KOPT-K1 (cell line): Measurements from ENCODE around the gene ITGB1BP1.
"Not testable (repeated sequence)": the region's sequence is repeated elsewhere in the genome, so short reads cannot be mapped to it uniquely, and the experiment has no call there.

ENCODE experiments used
- H3K27ac ChIP-seq: fragments of 200-600 bp; sonication (generic); 2 replicates; pipeline ENCODE4 v1.5.1; 2016; ENCODE audit warnings: antibody characterized with exemption, mild to moderate bottlenecking, low read depth, low read length; ENCODE audit not compliant: poor library complexity, severe bottlenecking
- H3K36me3 ChIP-seq: fragments of 200-600 bp; sonication (generic); 2 replicates; pipeline ENCODE4 v1.5.1; 2017; ENCODE audit warnings: antibody characterized with exemption, mild to moderate bottlenecking, low read length, moderate library complexity; ENCODE audit not compliant: insufficient read depth
- H3K9me3 ChIP-seq: fragments of 200-600 bp; sonication (generic); 2 replicates; pipeline ENCODE4 v1.5.1; 2017; ENCODE audit warnings: antibody characterized with exemption, low read length, mild to moderate bottlenecking; ENCODE audit not compliant: insufficient read depth, poor library complexity, severe bottlenecking

ITGB1BP1 gene

DNA sequence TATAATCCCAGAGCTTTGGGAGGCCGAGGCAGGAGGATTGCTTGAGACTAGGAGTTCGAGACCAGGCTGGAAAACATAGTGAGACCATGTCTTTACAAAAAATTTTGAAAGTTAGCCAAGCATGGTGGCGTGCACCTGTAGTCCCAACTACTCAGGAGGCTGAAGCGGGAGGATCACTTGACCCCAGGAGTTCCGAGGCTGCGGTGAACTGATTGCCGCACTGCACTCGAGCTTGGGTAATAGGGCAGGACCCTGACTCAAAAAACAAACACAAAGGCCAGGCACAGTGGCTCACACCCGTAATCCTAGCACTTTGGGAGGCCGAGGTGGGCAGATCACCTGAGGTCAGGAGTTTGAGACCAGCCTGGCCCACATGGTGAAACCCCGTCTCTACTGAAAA is 25.1 kb downstream of the ITGB1BP1 start:
- not testable (repeated sequence) for H3K36me3 ChIP-seq, H3K27ac ChIP-seq

DNA sequence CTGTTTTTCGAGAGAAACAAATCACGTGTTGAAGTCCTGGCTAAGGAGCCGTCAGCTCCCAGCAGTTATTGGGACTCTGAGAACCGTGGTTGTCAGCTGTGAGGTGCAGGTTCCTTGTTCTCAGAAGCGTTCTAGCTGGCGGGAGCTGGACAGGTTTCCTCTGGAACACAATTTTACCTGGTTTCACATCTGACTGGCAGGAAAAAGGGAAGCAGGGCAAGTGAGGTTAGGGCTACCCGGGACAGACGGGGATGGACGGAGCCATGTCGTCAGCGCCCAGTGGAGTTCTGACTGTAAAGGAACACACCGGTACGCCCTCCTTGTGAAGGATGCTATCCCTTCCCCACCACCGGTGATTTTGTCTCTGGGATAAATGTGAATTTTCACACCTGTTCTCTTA is 26.1 kb downstream of the ITGB1BP1 start:
- Histone ChIP-seq H3K9me3 (no peaks in the 10 kb centered on the region), H3K27ac (no peak overlapping the region), H3K36me3 (no peaks in the 10 kb centered on the region)

More for the DNA sequence above, 25.1 kb downstream of the ITGB1BP1 start:
- not testable (repeated sequence) for H3K9me3 ChIP-seq

DNA sequence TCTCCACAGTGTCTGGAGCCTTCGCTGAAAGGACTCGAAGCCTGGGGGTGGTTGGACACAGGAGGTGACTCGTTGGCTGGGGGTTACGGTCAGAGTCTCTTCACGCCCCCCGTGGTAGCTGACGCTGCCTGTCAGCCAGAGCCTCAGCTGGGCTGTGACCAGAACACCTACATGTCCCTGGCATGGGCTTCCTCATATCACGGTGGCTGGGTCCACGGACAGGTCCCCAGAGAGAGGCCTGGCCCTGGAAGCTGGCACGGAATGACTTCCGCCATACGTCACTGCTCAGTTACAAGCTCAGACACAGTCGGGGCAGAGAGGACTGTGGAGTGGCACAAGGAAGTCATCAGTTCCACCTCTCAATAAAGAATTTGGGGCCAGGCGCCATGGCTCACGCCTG is 28.5 kb downstream of the ITGB1BP1 start:
- Histone ChIP-seq H3K9me3 (no peaks in the 10 kb centered on the region), H3K36me3 (no peaks in the 10 kb centered on the region), H3K27ac (no peak overlapping the region)

DNA sequence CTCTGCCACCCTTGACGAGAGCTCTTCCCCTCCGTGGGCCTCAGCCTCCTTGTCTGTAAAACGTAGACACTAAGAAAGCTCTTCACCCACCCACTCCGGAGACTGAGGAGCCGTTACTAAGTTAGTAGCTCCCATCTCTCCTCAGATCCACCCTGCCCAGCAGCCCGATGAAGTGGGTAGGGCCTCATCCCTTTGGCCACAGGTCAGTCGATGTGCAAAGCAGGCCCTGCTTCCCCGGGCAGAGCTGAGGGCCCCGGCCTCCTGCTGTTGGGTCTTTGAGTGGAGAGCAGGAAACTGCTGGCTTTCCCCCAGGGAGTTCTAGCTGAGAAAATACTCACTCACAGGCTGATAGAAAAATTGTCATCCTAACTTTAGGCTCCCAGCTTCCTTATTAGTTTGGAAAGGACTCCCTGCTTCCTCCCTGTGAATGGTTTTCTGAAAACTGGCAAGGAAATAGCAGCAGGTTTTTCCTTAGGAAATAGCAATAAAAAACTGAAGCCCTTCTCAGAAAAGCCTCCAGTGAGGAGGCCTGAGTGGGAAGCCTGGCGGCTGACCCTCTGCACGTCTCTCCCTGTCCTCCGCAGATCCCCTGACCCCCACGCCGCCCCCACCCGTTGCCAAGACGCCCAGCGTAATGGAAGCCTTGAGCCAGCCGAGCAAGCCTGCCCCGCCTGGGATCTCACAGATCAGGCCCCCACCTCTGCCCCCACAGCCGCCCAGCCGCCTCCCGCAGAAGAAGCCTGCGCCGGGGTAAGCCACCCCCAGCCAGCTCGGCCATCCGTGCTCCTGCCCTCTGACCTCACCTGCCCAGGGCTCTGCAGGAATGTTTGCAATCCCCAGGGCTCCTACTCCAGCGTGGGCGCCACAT is 30.2 kb downstream of the ITGB1BP1 start:
- H3K9me3 ChIP-seq = no peaks in the 10 kb centered on the region
- H3K27ac ChIP-seq = no peak overlapping the region
- no peaks in the 10 kb centered on the region for H3K36me3 ChIP-seq

DNA sequence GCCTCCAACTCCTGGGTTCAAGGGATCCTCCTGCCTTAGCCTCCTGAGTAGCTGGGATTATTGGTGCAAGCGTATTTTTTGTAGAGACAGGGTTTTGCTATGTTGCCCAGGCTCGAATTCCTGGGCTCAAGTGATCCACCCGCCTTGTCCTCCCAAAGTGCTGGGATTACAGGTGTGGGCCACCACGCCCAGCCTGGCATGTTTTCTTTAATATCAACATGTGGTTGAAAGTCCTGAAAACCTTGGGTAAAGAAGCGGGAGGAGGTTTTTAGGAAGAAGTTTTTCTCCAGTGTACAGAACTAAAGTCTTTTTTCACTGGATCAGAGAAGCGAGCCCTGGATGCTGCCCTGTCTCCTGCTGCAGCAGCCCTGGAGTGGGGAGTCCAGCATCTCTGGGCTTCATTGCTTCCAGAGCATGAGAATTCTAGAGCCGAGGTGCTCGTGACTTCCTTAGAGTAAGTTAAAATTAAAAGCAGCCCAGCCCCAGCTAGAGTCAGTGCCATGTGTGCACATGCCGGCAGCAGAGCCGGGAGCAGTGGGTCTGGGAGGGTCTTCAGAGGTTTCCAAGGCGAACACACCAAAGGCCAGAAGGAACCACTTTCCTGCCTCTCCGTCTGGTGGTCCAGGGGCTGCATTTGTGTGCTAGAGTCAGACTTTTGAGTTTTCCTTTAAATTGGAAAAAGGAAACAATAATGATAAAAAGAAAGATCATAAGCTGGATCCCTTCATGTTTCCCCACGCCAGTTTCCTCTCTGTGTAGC is 31.2 kb downstream of the ITGB1BP1 start:
- H3K27ac ChIP-seq = no peak overlapping the region
- H3K9me3 ChIP-seq = no peaks in the 10 kb centered on the region
- no peaks in the 10 kb centered on the region for H3K36me3 ChIP-seq

DNA sequence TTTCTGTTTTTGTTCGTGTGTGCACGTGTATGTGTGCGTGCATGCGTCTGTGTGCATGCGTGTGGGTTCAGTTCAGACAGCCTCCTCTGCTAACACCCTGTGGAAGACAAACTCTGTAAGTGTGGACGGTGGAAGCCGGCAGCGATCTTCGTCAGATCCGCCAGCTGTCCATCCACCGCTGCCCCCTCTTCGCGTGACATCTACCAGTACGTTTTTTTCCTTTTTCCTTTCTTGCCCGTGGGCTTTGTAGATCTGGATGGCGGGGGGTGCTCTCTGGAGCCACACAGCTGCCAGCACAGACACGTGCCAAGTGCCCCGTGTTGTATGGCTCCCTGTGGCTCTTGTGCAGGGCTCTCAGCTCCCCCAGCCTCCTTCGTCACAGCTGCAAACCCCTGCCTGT is 32.3 kb downstream of the ITGB1BP1 start:
- Histone ChIP-seq H3K27ac (no peak overlapping the region), H3K9me3 (no peaks in the 10 kb centered on the region), H3K36me3 (no peaks in the 10 kb centered on the region)

DNA sequence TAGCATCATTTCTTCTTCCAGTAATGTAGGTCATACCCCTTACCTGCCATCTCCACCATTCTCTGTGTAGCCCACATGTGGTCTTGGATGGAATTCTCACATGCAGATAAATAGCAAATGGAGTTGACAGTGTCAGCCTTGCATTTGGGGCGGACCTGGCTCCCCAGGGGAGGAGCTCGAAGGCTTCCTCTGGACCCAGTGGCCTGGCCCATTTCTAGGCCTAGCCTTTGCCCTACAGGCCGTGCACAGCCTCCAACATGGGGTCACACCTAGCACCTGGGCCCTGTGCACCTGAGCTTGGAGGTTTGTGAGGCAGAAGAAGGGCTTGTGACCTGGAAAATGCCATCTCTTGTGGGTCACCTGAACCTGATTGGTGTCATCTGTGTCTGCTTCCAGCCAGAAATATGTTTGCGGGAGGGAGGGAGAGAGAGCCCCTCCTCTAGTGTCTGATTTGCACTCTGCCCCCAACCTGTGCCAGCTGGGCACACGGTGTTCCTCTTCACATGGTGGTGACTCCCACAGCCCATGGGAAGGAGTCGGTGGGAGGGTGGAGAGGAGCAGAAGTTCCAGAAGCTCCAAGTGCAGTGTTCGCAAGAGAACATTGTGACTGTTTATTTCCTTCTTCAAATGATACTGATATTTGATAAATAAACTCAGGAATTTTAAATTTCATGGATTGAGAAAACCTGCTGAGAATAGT is 33.0 kb downstream of the ITGB1BP1 start:
- Histone ChIP-seq H3K27ac (no peak overlapping the region), H3K36me3 (no peaks in the 10 kb centered on the region), H3K9me3 (no peaks in the 10 kb centered on the region)

DNA sequence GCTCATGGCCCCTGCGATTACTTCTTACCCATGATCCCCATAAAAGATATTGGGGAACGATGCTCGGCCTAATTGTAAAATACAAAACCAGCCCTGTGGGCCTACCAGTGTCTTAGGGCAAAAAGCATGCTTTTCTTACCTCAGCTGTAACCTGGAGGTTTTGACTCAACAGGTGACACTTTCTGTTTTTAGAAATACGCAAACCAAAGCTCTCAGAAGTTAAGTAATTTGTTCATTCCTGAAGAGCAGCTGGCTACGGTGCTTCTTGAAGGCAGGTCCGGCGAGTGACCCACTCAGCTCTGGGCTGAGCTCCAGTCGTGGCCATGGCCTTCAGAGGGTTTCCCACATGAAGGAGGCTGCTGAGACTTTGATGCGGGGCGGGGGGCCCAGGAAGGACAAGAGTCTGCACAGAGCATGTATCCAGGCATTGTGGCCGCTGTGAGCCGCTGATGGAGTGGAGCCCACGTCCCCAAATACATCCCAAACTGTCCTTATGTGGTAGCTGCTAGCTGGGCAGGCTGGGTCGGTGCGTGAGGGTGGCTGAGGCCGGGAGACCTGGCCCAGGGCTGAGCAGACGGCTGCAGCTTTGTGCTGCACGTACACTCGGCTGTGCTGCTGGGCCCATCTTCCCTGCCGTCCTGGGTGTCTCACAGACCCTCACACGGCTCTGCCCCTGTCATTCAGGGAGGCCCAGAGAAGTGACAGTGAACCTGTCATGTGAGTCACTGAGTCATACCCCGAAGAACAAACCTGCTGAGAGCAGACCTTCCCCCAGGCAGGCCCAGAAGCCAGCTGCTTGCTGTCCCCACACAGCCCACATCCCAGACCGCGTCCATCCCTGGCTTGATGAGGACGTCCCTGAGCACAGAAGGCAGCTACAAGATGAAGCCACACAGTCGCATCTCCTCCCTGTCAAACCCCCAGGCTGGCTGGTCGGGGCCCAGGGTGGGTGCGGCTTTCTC is 34.1 kb downstream of the ITGB1BP1 start:
- Histone ChIP-seq H3K36me3 (no peaks in the 10 kb centered on the region), H3K27ac (no peak overlapping the region), H3K9me3 (no peaks in the 10 kb centered on the region)

DNA sequence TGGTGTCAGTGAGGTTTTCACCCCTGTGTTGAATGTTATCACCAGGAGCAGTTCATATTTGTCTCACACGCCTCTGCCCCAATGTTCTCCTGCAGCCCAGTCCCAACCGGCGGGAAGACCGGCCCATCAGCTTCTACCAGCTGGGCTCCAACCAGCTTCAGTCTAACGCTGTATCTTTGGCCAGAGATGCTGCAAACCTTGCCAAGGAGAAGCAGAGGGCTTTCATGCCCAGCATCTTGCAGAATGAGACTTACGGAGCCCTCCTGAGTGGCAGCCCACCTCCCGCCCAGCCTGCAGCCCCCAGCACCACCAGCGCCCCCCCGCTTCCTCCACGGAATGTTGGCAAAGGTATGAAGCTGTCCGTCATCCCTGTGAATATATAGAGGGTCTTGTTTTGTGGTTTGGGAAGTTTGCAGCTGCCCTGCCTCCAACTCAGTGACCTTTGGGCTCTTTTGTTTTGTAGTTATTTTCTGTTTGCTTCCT is 35.1 kb downstream of the ITGB1BP1 start:
- no peak overlapping the region for H3K27ac ChIP-seq
- H3K9me3 ChIP-seq = no peaks in the 10 kb centered on the region
- no peaks in the 10 kb centered on the region for H3K36me3 ChIP-seq

DNA sequence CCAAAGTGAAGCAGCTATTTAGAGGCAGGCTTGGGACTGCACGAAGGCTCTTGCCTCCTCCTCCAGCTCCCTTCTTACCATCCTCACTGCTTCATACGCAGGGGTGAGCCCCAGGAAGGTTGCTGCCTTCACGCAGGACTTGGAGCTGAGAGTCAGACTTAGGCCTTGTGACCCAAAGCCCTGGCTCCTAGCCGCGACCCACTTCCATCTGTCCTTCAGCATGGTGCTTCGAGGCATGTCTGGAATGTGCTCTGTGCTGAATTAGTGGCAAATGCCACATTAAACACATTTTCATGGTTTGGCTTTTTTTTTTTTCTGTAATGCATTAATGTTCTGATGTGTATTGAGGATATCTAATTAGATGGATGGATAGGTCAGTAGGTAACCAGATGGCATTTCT is 37.5 kb downstream of the ITGB1BP1 start:
- no peaks in the 10 kb centered on the region for H3K9me3 ChIP-seq
- no peak overlapping the region for H3K27ac ChIP-seq
- no peaks in the 10 kb centered on the region for H3K36me3 ChIP-seq

DNA sequence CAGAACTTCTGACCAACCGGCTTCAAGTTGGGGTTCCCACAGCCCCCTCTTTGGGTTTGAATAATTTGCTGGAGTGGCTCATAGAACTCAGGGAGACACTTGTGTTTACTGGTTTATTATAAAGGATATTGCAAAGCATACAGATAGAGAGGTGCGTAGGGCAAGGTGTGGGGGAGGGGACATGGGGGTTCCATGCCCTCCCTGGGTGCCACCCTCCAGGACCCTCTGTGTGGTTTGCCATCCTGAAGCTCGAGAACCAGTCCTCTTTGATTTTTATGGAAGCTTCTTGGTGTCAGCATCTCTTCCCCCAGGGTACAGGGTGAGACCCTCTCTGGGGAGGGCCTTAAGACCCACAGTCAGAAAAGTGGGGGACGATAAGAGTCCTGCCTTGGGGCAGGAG is 38.8 kb downstream of the ITGB1BP1 start:
- no peaks in the 10 kb centered on the region for H3K36me3 ChIP-seq
- no peak overlapping the region for H3K27ac ChIP-seq
- H3K9me3 ChIP-seq = no peaks in the 10 kb centered on the region

DNA sequence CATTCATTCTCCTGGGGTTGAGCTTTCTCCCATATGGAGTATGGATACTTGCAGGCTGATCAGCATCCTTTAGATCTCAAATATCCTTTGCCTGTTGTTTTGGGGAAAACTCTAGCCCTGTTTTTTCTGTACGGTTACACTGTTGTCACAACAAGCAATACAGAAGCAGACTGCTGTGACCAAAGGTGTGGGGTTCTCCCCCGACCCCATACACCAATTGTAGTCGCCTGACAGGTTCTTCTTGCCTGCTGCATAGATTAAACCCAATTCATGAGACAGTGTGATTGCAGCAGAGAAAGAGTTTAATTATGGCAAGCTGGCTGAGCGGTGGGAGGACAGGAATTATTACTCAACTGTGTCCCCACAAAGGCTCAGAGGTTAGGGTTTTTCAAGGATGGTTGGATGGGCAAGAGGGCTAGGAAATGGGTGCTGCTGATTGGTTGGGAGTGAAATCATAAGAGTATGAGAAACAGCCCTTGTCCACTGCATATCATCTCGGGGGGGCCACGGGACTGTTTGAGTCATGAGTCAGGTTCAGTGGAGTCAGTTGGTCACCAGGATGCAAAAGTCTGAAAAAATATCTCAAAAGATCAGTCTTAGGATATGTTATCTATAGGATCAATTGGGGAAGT is 40.6 kb downstream of the ITGB1BP1 start:
- no peak overlapping the region for H3K27ac ChIP-seq
- H3K36me3 ChIP-seq = no peaks in the 10 kb centered on the region
- no peaks in the 10 kb centered on the region for H3K9me3 ChIP-seq

DNA sequence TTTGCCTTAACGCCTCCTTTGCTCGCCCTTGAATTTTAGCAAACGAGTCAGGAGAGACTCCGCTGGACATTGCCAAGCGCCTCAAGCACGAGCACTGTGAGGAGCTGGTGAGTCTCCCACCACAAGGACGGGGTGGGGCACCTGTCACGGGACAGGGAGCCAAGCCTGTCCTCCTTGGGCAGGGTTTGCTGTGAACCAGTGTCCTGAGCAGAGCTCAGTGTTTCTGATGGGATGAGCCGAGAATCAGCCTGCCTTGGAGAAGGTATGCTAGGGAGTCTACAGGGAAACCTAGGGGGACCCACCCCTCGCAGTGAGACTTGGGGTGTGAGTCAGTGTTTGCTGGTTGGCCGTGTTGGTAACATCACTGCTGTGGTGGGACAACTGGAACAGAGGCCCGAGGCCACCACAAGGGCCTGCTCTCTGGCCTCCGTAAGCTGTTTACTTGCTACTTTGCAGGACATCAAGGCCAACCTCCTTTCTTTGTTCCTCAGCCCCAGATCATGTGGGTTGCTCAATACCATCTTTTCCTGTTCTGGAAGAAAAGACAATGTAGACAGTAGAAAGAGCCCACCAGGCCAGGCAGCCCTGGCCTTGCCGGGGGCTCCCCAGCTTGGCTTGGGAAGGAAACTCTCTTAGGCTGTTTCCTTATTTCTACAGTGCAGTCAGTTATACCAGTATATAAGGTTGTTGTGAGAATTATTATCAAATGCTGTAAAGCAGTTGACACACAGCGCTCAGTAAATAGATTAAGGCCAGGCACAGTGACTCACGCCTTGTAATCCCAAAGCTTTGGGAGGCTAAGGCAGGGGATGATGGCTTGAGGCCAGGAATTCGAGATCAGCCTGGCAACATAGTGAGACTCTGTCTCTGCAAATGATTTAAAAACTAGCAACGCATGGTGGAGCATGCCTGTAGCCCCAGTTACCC is 42.4 kb downstream of the ITGB1BP1 start:
- Histone ChIP-seq H3K9me3 (no peaks in the 10 kb centered on the region), H3K27ac (no peak overlapping the region), H3K36me3 (no peaks in the 10 kb centered on the region)
